Measurements from ENCODE around the gene LCLAT1. TPM values are rescaled to one million over a fixed set of nuclear protein-coding genes. Genes with fewer than 3 reads are reported as not detected.

LCLAT1 gene
- total RNA-seq, 1 donor from 2014 or later = 17.8 TPM

DNA sequence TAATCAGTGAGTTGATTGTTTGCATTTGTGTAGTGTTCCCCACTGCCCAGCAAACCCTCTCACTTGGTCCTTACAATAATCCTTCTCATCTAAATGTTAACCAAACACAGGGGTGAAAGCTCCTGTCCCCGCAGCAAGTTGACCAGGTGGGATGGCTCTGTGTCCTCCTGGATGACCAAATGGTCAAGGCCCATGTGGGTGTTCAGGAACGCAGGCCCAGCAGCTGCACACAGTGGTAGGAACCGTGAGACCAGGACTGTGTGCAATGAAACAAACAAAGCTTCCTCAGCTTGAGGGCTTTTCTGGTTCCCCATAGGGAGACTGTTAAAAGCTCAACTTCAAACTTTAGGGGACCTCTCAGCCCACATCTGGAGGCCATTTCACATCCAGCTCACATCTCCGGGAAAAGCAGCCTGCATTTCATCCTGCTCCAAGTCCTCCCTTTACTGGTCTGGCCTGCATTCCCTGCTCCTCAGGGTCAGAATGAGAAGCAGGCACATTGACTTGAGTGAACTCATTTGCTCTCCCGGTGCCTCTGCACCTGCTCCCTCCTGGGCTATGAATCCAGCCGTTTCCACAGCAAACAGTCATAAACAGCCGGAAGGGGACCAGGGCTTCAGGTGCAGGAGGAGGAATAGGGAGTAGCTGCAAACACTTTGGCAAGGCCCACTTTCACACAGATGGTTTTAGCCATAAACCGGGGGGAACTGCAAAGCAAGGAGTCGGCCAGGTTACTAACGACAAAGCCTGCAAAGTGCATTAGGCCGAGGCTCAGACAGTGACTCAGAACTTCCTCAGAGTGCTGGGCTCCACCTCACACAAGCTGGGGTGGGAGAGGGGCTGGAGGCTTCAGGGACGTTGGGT, 215.5 kb downstream of the LCLAT1 start:
- DNase-seq (ENCODE audit: low spot score) = no peak
- H3K4me1 Mint-ChIP-seq (ENCODE audit: low read depth) = no peaks in the 10 kb centered on the region
- peaks cover 14% of the 10 kb centered on the region for H3K9me3 Mint-ChIP-seq (ENCODE audit: low read depth)
- no peaks in the 10 kb centered on the region for H3K36me3 Mint-ChIP-seq (ENCODE audit: low read depth)
- H3K27me3 Mint-ChIP-seq (ENCODE audit: low read depth) = no peaks in the 10 kb centered on the region
- TF ChIP-seq, protein P1, sequence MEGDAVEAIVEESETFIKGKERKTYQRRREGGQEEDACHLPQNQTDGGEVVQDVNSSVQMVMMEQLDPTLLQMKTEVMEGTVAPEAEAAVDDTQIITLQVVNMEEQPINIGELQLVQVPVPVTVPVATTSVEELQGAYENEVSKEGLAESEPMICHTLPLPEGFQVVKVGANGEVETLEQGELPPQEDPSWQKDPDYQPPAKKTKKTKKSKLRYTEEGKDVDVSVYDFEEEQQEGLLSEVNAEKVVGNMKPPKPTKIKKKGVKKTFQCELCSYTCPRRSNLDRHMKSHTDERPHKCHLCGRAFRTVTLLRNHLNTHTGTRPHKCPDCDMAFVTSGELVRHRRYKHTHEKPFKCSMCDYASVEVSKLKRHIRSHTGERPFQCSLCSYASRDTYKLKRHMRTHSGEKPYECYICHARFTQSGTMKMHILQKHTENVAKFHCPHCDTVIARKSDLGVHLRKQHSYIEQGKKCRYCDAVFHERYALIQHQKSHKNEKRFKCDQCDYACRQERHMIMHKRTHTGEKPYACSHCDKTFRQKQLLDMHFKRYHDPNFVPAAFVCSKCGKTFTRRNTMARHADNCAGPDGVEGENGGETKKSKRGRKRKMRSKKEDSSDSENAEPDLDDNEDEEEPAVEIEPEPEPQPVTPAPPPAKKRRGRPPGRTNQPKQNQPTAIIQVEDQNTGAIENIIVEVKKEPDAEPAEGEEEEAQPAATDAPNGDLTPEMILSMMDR (IDR thresholded peaks at IDR 0.05) = no peak
- no peak overlapping the region for H3K27ac Mint-ChIP-seq (ENCODE audit: unreplicated experiment)
- H3K4me3 Mint-ChIP-seq (ENCODE audit: unreplicated experiment) = no peak overlapping the region

DNA sequence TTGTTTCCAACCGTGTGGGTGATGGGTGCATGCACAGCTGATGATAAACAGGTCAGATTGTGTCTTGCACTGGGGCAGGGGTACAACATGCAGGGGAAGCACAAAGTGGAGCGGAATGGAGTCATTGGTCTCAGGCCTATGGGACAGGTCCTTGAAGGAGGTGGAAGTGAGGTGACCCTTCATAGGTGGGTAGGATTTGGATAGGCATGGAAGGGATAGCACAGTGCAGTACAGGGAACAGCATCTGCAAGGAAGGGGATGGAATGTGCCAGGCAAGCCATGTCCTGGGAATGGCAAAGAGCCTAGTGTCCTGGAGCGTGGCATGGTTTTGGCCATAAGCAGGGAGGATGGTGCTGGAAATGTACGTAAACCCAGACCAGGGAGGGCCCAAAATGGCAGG, 216.3 kb downstream of the LCLAT1 start:
- Mint-ChIP-seq H3K4me1 (ENCODE audit: low read depth) (no peaks in the 10 kb centered on the region), H3K9me3 (ENCODE audit: low read depth) (peaks cover 18% of the 10 kb centered on the region), H3K27me3 (ENCODE audit: low read depth) (no peaks in the 10 kb centered on the region), H3K4me3 (ENCODE audit: unreplicated experiment) (no peak overlapping the region), H3K36me3 (ENCODE audit: low read depth) (peaks cover 2% of the 10 kb centered on the region), H3K27ac (ENCODE audit: unreplicated experiment) (no peak overlapping the region)
- no peak for DNase-seq (ENCODE audit: low spot score)
- TF ChIP-seq, protein P1 (IDR thresholded peaks at IDR 0.05) = no peak

DNA sequence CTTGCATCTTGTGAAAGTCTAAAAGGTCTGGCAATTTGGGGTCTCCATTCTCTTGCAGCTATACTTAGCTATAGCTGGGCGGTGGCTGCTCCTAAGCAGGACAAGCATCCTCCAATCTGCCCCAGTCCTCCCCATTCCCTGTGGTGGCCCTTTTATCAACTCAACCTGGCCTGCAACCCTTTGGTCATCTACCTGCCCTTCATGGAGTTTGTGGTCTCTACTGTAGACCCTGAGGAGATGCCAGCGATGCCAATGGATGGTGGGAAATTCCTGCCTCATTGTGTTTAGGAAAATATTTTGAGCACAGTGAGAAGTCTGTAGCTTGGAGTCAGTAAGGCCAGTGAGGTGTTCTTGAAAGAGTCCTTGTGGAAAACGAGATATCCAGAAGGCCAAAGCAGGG, 216.8 kb downstream of the LCLAT1 start:
- Mint-ChIP-seq H3K4me3 (ENCODE audit: unreplicated experiment) (no peak overlapping the region), H3K27me3 (ENCODE audit: low read depth) (no peaks in the 10 kb centered on the region), H3K9me3 (ENCODE audit: low read depth) (peaks cover 23% of the 10 kb centered on the region), H3K36me3 (ENCODE audit: low read depth) (peaks cover 2% of the 10 kb centered on the region), H3K4me1 (ENCODE audit: low read depth) (no peaks in the 10 kb centered on the region), H3K27ac (ENCODE audit: unreplicated experiment) (no peak overlapping the region)
- no peak for DNase-seq (ENCODE audit: low spot score)
- TF ChIP-seq, protein P1 (IDR thresholded peaks at IDR 0.05) = no peak

DNA sequence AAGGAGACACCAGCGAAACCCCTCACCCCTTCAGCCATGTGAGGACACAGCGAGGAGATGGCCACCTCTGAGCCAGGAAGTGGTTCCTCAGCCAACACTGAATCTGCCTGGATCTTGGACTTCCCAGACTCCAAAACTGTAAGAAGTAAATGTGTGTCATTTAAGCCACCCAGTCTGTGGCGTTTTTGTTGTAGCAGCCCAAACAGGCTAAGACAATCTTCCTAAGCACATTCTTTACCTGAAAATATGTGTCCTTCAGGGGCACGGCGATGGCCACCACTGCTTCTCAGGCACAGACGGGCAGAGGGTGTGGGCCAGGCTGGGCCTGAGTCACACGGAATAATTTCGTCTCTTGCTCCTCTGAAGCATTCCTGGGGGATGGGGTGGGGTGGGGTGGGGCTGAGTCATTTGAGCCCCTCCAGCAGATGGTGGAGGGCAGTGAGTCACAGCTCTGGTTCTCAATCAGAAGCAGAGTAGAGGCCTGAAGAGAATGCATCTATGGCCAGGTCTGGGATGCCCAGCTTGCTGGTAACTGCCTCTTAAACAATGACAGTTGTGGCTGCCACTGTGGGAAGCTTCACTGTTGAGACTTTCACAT, 217.8 kb downstream of the LCLAT1 start:
- Mint-ChIP-seq H3K4me3 (ENCODE audit: unreplicated experiment) (no peak overlapping the region), H3K4me1 (ENCODE audit: low read depth) (no peaks in the 10 kb centered on the region), H3K27me3 (ENCODE audit: low read depth) (no peaks in the 10 kb centered on the region), H3K36me3 (ENCODE audit: low read depth) (peaks cover 6% of the 10 kb centered on the region), H3K9me3 (ENCODE audit: low read depth) (peaks cover 27% of the 10 kb centered on the region), H3K27ac (ENCODE audit: unreplicated experiment) (no peak overlapping the region)
- no peak for DNase-seq (ENCODE audit: low spot score)
- TF ChIP-seq, protein P1 (IDR thresholded peaks at IDR 0.05) = no peak

DNA sequence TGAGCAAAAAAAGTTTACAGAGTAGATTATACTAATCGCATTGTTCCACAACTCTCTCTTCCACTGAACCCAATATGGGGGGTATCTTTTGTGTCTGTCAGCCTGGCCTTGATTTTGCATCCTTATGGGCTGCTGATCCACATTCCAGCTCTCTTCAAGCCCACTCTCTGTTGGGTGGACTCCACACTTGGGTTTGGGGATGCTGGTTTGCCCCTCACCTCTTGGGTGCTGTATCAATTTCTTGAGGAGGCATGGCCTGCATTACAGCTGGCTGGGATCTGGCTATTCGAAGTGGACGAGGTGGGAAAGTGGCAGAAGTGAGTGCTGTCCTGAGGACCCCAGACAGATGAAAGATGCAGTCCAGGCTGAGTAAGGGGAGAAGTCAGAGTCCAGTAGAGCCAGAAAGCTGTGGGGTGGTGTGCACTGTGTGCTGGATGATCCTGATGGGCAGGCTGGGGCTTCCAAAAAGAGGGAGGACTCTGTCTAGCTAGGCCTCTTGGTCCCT, 218.8 kb downstream of the LCLAT1 start:
- Mint-ChIP-seq H3K9me3 (ENCODE audit: low read depth) (peaks cover 32% of the 10 kb centered on the region), H3K36me3 (ENCODE audit: low read depth) (peaks cover 10% of the 10 kb centered on the region), H3K27me3 (ENCODE audit: low read depth) (no peaks in the 10 kb centered on the region), H3K4me3 (ENCODE audit: unreplicated experiment) (no peak overlapping the region), H3K27ac (ENCODE audit: unreplicated experiment) (no peak overlapping the region), H3K4me1 (ENCODE audit: low read depth) (no peaks in the 10 kb centered on the region)
- TF ChIP-seq, protein P1 (IDR thresholded peaks at IDR 0.05) = no peak
- DNase-seq (ENCODE audit: low spot score) = no peak
